ENCODE results near the gene TMEM63B.

Gene TMEM63B

GRCh38 chr6:44199883-44200282, 72.5 kb downstream of the TMEM63B start:
- no peak for DNase-seq

GRCh38 chr6:44201200-44201599, 73.8 kb downstream of the TMEM63B start:
- no peak for DNase-seq

- DNase-seq: no peak
Observed at GRCh38 chr6:44201638-44202303, 74.4 kb downstream of the TMEM63B start.

- no peak for DNase-seq
Observed at GRCh38 chr6:44202332-44202971, 75.1 kb downstream of the TMEM63B start.

- DNase-seq: no peak
Observed at GRCh38 chr6:44202972-44203750, 75.8 kb downstream of the TMEM63B start.

GRCh38 chr6:44203955-44204354, 76.6 kb downstream of the TMEM63B start:
- no peak for DNase-seq
